NB4 (cell line): ENCODE data around the gene ADGRG6.

ENCODE experiments used
- MAX ChIP-seq: IDR thresholded peaks from 2 replicates; pipeline ENCODE4 v1.6.1; 2011; ENCODE audit warnings: low read depth, low read length
- MYC ChIP-seq: IDR thresholded peaks from 2 replicates; pipeline ENCODE4 v1.6.1; 2011; ENCODE audit warnings: low read depth, low read length
- POLR2A ChIP-seq: IDR thresholded peaks from 2 replicates; pipeline ENCODE4 v1.6.1; 2011; ENCODE audit warnings: mild to moderate bottlenecking; ENCODE audit not compliant: insufficient read length; ENCODE audit errors: extremely low read depth
- TF ChIP-seq, protein P1 (sequence below): IDR thresholded peaks from one replicate; pipeline ENCODE4 v1.5.1; 2012; ENCODE audit warnings: low read depth, low read length

DNA sequence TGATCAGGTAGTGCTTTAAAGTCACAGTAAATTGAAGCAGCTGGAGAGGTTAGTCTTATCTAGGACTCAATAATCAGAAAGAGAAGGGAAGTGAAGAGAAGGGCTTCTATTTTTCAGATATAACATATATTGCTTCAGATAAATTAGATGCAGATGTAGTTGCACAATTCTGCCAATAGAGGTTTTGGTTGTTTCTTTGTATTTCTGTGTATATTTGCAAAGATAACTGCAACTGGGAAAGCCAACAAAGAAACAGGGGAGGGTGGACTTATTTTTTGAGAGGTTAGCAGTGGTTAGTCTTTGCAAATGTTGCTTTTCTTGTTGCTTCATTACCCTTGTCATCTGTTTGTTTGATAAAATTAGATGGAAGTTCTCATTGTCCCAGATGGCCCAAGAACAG is 106.6 kb downstream of the ADGRG6 start:
- TF ChIP-seq POLR2A: no peak
- TF ChIP-seq, protein P1, sequence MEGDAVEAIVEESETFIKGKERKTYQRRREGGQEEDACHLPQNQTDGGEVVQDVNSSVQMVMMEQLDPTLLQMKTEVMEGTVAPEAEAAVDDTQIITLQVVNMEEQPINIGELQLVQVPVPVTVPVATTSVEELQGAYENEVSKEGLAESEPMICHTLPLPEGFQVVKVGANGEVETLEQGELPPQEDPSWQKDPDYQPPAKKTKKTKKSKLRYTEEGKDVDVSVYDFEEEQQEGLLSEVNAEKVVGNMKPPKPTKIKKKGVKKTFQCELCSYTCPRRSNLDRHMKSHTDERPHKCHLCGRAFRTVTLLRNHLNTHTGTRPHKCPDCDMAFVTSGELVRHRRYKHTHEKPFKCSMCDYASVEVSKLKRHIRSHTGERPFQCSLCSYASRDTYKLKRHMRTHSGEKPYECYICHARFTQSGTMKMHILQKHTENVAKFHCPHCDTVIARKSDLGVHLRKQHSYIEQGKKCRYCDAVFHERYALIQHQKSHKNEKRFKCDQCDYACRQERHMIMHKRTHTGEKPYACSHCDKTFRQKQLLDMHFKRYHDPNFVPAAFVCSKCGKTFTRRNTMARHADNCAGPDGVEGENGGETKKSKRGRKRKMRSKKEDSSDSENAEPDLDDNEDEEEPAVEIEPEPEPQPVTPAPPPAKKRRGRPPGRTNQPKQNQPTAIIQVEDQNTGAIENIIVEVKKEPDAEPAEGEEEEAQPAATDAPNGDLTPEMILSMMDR: no peak
- no peak for TF ChIP-seq MYC
- no peak for TF ChIP-seq MAX
